Measurements from ENCODE around the gene GGT7. TPM values are rescaled to one million over a fixed set of nuclear protein-coding genes. Genes with fewer than 3 reads are reported as not detected.
"Not testable (repeated sequence)": the region's sequence is repeated elsewhere in the genome, so short reads cannot be mapped to it uniquely, and the experiment has no call there.

GGT7 gene
- total RNA-seq, 1 donor from 2014 or later: 27.0 TPM

GRCh38 chr20:34808583-34808982, 64.1 kb downstream of the GGT7 start:
- intact Hi-C loops (cut with DNase I): no loop called here
- DNase-seq (ENCODE audit: low spot score) (no peak), ATAC-seq (no peak)

GRCh38 chr20:34807944-34808465, 64.7 kb downstream of the GGT7 start:
- DNase-seq (ENCODE audit: low spot score); ATAC-seq; intact Hi-C loops (cut with DNase I): not testable (repeated sequence)

GRCh38 chr20:34806255-34806654, 66.4 kb downstream of the GGT7 start:
- intact Hi-C loops (cut with DNase I): no loop called here
- no peak for DNase-seq (ENCODE audit: low spot score)
- no peak for ATAC-seq

- DNase-seq (ENCODE audit: low spot score) (no peak), ATAC-seq (no peak)
- intact Hi-C loops (cut with DNase I): no loop called here
Measured at GRCh38 chr20:34798871-34799270, 73.8 kb downstream of the GGT7 start.

- DNase-seq (ENCODE audit: low spot score) (no peak), ATAC-seq (no peak)
- intact Hi-C loops (cut with DNase I): no loop called here
Measured at GRCh38 chr20:34798328-34798727, 74.3 kb downstream of the GGT7 start.

GRCh38 chr20:34797012-34797995, 75.4 kb downstream of the GGT7 start:
- ATAC-seq (no peak), DNase-seq (ENCODE audit: low spot score) (no peak)
- intact Hi-C loops (cut with DNase I): no loop called here

Other genes starting within 250 kb of the GGT7 start
- 28.2 TPM for gene PIGU, start 195.8 kb downstream of the GGT7 start, total RNA-seq
- 36.9 TPM for gene TP53INP2, start 168.5 kb downstream of the GGT7 start, total RNA-seq
- gene NCOA6, start 47.2 kb downstream of the GGT7 start, total RNA-seq: 30.2 TPM
- 103 TPM for gene ACSS2, start 3.8 kb upstream of the GGT7 start, total RNA-seq
- gene GSS, start 83.0 kb upstream of the GGT7 start, total RNA-seq: 17.5 TPM
- gene MYH7B, start 83.0 kb upstream of the GGT7 start, total RNA-seq: 5.6 TPM
- gene TRPC4AP, start 220.0 kb upstream of the GGT7 start, total RNA-seq: 50.4 TPM

All from sciatic nerve (tissue), 2 donors.